NCI-H748 (cell line): Measurements from ENCODE around the gene CYFIP1.

Experiments
- DNase-seq: peaks from one replicate; lab custom pipeline; 2025; ENCODE audit not compliant: unreplicated experiment; lab: John Stamatoyannopoulos, UW

The CYFIP1 gene

DNA sequence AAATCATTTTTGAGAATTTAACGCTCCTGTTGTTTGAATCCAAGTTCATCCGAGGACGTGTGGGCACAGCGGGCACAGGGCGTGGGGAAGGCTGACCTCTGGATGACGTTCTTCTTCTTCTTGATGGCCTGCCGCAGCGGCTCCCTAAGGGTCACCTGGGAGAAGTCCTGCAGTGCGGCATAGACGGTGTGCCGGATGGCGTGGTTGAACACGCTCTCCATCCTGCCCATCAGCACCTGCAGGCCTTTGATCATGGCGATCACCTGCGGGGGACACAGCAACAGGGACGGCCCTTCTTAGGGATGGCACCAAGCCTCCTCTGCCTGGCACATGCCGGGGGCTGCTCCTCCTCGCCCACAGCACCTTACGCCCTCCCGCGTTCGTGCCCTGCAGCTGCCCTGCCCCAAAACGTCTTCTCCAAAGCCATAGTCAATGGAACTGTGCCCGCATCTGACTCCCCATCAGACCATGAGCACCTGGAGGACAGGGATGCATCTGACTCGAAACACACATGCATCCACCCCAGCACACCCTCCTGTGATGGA is 61.5 kb downstream of the CYFIP1 start:
- no peak for DNase-seq

DNA sequence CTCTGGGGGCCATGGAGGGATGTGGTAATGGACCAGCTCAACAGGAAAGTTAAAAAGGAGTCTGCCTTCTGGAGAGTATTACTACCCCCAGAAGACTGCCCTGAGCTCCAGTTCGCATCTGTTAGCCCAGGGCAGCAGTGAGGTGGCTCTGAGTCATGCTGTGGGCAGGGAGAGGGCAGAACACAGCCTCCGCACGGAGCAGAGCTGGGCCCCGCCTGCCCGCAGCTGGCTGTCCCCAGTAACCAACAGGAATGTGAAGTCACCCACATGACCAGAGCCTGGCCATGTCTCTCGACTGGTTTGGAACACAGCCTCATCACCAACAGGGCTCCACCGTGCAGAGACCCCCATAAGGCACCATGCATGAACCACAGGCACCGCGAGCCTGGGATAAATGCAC is 62.1 kb downstream of the CYFIP1 start:
- DNase-seq = no peak

- DNase-seq = no peak
Observed at GRCh38 chr15:22917556-22917955, 62.6 kb downstream of the CYFIP1 start.

- DNase-seq = no peak
Observed at GRCh38 chr15:22916606-22917350, 63.4 kb downstream of the CYFIP1 start.

GRCh38 chr15:22915866-22916515 is 64.2 kb downstream of the CYFIP1 start:
- no peak for DNase-seq

- no peak for DNase-seq
Observed at GRCh38 chr15:22913646-22914380, 66.4 kb downstream of the CYFIP1 start.

DNA sequence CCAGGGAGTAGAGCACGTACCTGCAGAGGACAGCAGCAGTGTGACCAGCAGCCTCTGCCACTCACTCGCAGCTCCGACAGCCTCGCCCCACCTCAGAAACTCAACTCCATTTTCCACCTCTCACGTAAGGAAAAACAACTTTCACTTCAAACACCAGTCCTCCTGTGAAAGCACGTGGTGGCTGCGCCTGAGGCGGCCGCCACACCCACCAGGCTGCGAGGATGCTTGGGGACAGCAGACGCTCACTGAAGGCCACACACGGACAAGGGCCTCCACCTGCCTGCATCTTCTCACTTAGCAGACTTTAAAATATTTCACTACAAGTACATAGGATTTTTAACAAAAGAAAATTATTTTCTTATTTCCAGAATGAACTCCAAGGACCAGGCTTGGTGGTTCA is 67.9 kb downstream of the CYFIP1 start:
- no peak for DNase-seq

DNA sequence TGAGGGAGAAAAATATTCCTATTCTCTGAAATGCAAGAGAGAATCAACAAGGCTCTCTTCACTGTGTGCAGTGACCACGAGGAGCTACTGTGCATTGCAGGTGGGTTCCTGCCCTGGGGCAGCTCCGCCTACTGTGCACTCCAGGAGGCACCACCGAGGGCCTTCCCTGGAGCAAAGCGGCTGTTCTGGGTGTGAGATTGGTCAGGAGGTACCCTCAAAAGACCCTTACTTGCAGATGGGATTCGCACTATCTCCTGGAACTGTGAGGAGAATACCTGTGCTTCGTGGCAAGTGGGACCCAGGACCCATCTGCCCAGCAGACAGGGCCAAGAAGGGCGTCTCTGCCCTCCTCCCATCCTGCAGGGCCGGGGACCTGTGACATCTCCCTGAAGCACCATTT is 68.9 kb downstream of the CYFIP1 start:
- DNase-seq = no peak

DNA sequence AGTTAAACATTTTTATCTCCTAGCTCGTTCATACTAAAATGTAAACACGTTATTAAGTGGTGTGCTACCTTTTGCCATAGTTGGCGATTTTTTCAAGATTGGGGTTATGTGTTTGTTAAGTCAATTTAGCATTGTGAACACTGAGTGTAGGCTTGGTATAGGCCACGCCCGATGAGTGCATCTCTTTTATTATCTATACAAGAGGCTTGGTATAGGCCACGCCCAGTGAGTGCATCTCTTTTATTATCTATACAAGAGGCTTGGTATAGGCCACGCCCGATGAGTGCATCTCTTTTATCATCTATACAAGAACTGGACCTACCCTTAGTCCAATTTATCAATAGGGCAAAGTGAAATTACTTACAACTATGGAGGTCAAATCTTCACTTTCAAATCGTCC is 71.3 kb downstream of the CYFIP1 start:
- DNase-seq = peak; percentile 23

DNA sequence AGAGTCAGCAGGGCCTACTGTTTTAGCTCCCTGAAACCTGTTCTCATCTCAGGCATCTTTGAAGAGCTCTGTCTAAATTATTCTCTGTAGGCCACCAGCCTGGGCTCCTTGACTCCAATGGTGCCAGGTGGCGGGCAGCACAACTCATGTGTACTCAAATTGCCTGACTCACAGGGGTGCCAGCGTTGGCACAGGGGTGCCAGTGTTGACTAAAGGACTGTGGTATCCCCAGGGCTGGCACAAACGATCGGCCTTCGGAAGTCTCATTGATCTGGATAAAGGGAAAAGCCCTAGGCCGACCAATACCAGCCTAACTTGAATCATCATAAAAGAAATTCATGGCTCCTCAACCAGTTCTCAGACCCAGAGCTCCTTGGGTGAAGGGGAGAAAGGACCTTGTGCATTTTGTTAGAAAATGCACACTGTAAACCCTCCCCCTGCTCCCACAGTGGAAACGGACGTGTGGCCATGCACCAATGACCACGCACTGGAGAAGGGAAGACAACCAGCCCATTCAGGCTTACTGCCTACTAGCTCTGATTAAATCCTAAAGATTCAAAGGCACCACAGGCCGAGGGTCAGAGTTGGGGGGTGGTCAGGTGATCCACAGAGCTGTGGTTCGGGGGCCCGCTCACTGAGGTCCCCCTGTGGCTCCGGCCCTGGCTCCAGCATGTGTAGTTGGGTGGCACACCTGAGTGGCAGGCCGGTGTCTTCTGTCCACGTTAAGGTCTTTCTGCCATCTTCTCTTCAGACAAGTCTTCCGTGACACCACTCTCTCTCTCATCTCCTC is 72.8 kb downstream of the CYFIP1 start:
- DNase-seq = no peak

DNA sequence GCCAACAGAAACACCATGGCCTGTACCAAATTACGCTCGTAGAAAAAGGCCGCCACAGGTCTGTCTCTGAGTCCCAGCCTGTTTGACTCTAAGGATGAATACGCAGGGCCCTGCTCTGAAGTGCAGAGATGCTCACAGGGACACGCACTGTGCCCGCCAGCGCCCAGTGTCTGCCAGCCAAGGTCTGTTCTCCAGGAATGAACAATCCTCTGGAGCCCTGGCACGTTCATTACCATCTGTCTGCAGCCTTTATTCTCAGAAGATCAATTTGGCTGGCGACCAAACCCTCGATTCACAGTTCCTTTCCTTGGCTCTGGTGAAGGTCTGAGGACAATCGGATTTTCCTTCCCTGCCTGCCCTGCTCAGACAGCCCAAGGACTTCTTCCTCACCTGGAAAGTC is 75.4 kb downstream of the CYFIP1 start:
- DNase-seq = no peak

GRCh38 chr15:22903961-22904534 is 76.1 kb downstream of the CYFIP1 start:
- DNase-seq = peak; percentile 50

- DNase-seq = no peak
Observed at GRCh38 chr15:22903427-22903826, 76.7 kb downstream of the CYFIP1 start.

- DNase-seq = no peak
Observed at GRCh38 chr15:22902981-22903380, 77.2 kb downstream of the CYFIP1 start.

DNA sequence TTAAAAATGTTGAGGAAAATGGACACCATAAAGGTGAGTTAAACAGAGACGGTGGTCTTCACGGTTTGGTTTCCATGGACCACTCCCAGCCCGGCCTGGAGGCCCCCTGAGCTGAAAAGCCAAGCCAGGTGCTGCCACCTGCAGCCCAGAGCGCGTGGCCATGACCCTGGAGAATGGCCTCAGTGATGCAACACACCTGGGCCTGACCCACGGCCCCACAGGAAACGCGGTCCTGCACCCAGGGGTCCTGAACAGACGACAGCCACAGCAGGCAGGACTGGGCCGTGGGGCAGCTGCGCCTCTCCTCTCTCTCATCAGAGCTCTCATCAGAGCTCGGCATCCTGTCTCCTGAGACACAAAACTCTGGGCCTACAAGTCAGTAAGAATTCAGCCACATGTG is 77.6 kb downstream of the CYFIP1 start:
- DNase-seq = no peak

DNA sequence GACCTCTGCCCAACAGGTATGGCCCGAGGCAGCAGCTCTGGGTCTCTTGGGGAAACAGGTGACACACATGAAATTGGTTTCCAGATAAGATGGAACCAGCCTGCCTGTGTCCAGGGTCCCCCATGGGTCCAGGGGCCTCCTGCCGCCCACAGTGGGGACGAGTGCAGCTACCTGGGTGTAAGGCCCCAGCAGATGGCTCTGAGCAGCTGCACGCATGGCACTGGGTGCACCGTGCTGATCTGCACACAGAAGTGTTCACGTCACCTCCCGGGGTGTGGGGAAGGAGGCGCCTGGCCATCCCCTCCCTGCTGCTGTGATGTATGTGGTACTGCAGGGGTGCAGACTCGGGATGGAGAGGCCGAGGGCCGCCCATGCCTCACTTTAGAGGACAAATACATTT is 78.1 kb downstream of the CYFIP1 start:
- DNase-seq = no peak

DNA sequence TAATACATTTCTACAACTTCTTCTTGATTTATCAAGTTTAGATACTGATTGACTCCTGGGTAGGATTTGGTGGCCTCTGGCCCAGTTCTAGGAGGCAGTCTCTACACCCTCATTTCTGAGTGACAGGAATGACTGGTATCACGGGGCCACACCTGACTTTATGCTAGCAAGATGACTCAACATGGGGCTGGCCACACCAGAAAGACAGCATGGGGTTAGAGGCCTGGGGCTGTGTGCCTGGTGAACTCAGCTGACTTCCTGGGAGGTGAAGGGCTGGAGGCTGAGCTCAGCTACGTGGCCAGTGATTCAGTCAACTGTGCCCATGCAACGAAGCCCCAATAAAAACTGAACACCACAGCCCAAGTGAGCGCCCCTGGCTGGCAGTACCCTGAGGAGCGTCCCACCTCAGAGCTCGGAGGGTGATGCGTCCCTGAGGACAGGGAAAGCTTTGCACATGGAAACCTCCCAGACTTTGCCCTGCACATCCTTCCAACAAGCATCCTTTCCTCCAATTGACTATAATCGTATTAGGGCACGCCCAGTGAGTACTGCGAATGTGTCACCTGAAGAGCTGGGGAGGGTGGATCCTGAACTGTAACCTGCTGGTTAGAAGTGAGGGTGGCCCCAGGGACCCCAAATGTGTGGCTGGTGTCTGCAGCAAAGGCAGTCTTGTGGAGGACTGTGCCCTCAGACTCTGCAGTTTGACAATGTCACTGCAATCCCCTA is 84.5 kb downstream of the CYFIP1 start:
- no peak for DNase-seq

DNA sequence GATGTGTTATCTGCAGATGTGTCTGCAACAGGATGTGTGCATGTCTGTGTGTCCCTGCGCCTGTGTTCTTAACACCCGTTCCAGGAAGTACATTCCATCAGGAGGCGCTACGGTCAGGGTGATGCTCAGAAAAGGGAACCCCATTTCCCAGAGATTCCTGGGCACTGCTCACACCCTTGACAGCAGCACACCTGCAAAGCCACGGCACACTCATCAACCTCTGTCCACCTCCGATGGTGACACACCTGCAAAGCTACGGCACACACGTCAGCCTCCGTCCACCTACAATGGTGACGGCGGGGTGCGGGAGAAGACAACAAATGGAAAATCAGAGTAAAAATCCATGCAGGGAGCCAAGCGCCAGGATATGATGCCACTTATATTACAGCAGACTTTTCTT is 86.3 kb downstream of the CYFIP1 start:
- no peak for DNase-seq

- no peak for DNase-seq
Observed at GRCh38 chr15:22893081-22893480, 87.1 kb downstream of the CYFIP1 start.

DNA sequence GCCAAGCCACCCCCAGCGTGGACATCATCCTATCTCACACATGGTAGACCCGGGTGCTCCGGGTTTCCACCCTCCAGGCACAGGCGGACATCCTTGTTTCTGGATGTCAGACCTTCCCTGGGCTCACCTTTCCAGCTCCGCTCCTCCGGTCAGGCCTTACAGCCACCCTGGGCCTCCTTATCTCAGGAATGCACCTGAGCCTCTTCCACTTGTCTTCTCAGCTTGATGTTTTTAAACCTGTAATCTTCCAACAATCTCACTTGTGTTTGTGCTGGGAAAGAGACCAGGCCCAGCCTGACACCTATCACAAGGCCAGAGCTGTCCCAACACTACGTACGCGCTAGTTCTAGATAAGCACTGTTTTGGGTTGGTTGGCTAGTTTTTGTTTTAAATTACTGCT is 87.8 kb downstream of the CYFIP1 start:
- no peak for DNase-seq
